B cell (primary cell): Measurements from ENCODE around the gene IPO11. TPM values are rescaled to one million over a fixed set of nuclear protein-coding genes. Genes with fewer than 3 reads are reported as not detected.

ENCODE experiments used
- ATAC-seq: fragments of 200-7000 bp; cut with Tn5 transposase; one replicate; pipeline ENCODE4 v1.10.0; 2021; ENCODE audit warnings: low read depth, mild to moderate bottlenecking, moderate number of reproducible peaks, moderate library complexity
- CTCF ChIA-PET: fragments of 350-600 bp; sonication (Branson Sonifier 250); formaldehyde crosslinking; loops from one replicate; lab custom pipeline; 2021; ENCODE audit warnings: antibody characterized with exemption, inconsistent platforms; lab: Charles Lee
- POLR2A ChIA-PET: fragments of 350-600 bp; sonication (Branson Sonifier 250); formaldehyde crosslinking; loops from one replicate; lab custom pipeline; 2021; ENCODE audit warnings: antibody characterized with exemption; lab: Charles Lee
- DNase-seq: peaks from one replicate; pipeline ENCODE4 v3.0.0; 2013
- H2AFZ ChIP-seq: 2 replicates; pipeline ENCODE4 v1.6.1; 2012; ENCODE audit warnings: mild to moderate bottlenecking, low read depth, low read length; ENCODE audit not compliant: insufficient read depth, poor library complexity, severe bottlenecking
- H3K27ac ChIP-seq, 2 donors: 1 replicate in 1 of 2; 2 replicates in 1 of 2; pipeline ENCODE4 v1.5.1; 2012 to 2013; ENCODE audit warnings: low read length in 2 of 2, mild to moderate bottlenecking in 2 of 2, moderate library complexity in 1 of 2
- H3K27me3 ChIP-seq, 4 experiments: fragments of 200-600 bp in 1 of 4; sonication (generic) in 1 of 4; replicated peaks in 1 of 4; 1 replicate in 2 of 4; 2 replicates in 2 of 4; pipeline versions ENCODE4 v1.6.1 to v1.7.0; 2013 to 2016; ENCODE audit warnings: low read length in 3 of 4, mild to moderate bottlenecking in 2 of 4, mixed read lengths in 1 of 4, moderate library complexity in 1 of 4; ENCODE audit not compliant: insufficient read depth in 4 of 4, control insufficient read depth in 3 of 4; ENCODE audit errors: control extremely low read depth in 1 of 4
- H3K36me3 ChIP-seq, 2 experiments: replicated peaks in 1 of 2; 1 replicate in 1 of 2; 2 replicates in 1 of 2; pipeline versions ENCODE4 v1.6.1 to v1.7.1; 2013; ENCODE audit warnings: low read length in 1 of 2; ENCODE audit not compliant: insufficient read depth in 2 of 2, control insufficient read depth in 1 of 2; ENCODE audit errors: control extremely low read depth in 1 of 2, extremely low read depth in 1 of 2
- H3K4me1 ChIP-seq, 2 donors: fragments of 200-600 bp in 1 of 2; sonication (generic) in 1 of 2; 1 replicate in 1 of 2; 2 replicates in 1 of 2; pipeline versions ENCODE4 v1.5.1 to v1.6.1; 2013 to 2017; ENCODE audit warnings: low read length in 2 of 2; ENCODE audit not compliant: control insufficient read depth in 2 of 2, insufficient read depth in 2 of 2
- H3K4me2 ChIP-seq: replicated peaks from 2 replicates; pipeline ENCODE3; 2012; ENCODE audit warnings: mild to moderate bottlenecking, low read depth, low read length; ENCODE audit not compliant: poor library complexity, severe bottlenecking
- H3K4me3 ChIP-seq, 5 experiments: fragments of 200-600 bp in 1 of 5; sonication (generic) in 1 of 5; 1 replicate in 3 of 5; 2 replicates in 2 of 5; pipeline versions ENCODE4 v1.5.1 to v1.7.0; 2011 to 2016; ENCODE audit warnings: low read length in 4 of 5, mild to moderate bottlenecking in 4 of 5, low read depth in 2 of 5, control low read depth in 1 of 5, moderate library complexity in 1 of 5; ENCODE audit not compliant: insufficient read depth in 1 of 5; ENCODE audit errors: control extremely low read depth in 1 of 5, extremely low read depth in 1 of 5
- H3K79me2 ChIP-seq: fragments of 200-600 bp; sonication (generic); one replicate; pipeline ENCODE4 v1.6.0; 2016; ENCODE audit warnings: low read length; ENCODE audit not compliant: control insufficient read depth, insufficient read depth
- H3K9ac ChIP-seq: fragments of 200-600 bp; sonication (generic); 2 replicates; pipeline ENCODE4 v1.6.1; 2017; ENCODE audit warnings: mild to moderate bottlenecking, low read length, moderate library complexity
- H3K9me3 ChIP-seq, 3 donors: one replicate each; pipeline versions ENCODE4 v1.6.1 to v1.7.1; 2013; ENCODE audit warnings: low read length in 2 of 3; ENCODE audit not compliant: control insufficient read depth in 2 of 3, insufficient read depth in 1 of 3; ENCODE audit errors: control extremely low read depth in 1 of 3
- H4K20me1 ChIP-seq: 2 replicates; pipeline ENCODE4 v1.6.0; 2012; ENCODE audit warnings: mild to moderate bottlenecking, low read length; ENCODE audit not compliant: insufficient read depth, control insufficient read depth, poor library complexity, severe bottlenecking
- H3K27ac Mint-ChIP-seq: one replicate; pipeline ENCODE4 v1.8.0; 2021; ENCODE audit warnings: mixed read lengths
- H3K27me3 Mint-ChIP-seq: one replicate; pipeline ENCODE4 v1.8.0; 2021; ENCODE audit warnings: mixed read lengths
- H3K4me1 Mint-ChIP-seq: one replicate; pipeline ENCODE4 v1.8.0; 2021; ENCODE audit warnings: mixed read lengths
- H3K4me3 Mint-ChIP-seq: one replicate; pipeline ENCODE4 v1.8.0; 2021; ENCODE audit warnings: mixed read lengths
- H3K9me3 Mint-ChIP-seq: one replicate; pipeline ENCODE4 v1.8.0; 2022; ENCODE audit warnings: mixed read lengths; ENCODE audit not compliant: insufficient read depth
- CTCF ChIP-seq: fragments of 200-600 bp; IDR thresholded peaks from one replicate; pipeline ENCODE4 v1.8.0; 2022; ENCODE audit warnings: antibody characterized with exemption, mild to moderate bottlenecking
- EZH2 ChIP-seq: IDR thresholded peaks from 2 replicates; pipeline ENCODE4 v1.6.1; 2012; ENCODE audit warnings: borderline replicate concordance, low read depth, mild to moderate bottlenecking, moderate library complexity, low read length; ENCODE audit not compliant: insufficient read depth, poor library complexity, severe bottlenecking
- WGBS: methylation state at CpG from one replicate; pipeline ENCODE4 v1.1.5; 2013; ENCODE audit warnings: missing lambda C conversion rate; ENCODE audit not compliant: insufficient coverage; 5-methylcytosine and 5-hydroxymethylcytosine counted together
- intact Hi-C: fragments of 100-400 bp; cut with micrococcal nuclease; formaldehyde crosslinking; loops from one replicate; pipeline ENCODE4 v1.10.0; 2022
- polyA plus RNA-seq: library from polyadenylated mRNA; depleted of rRNA; stranded (reverse); fragments of >200 nt; gene quantifications from 2 replicates; pipeline ENCODE4 v1.2.3, GENCODE V29; 2012
- total RNA-seq, 2 donors: library from RNA; stranded (reverse); fragments of 120-200 nt in 1 of 2; gene quantifications; 1 replicate in 1 of 2; 2 replicates in 1 of 2; pipeline versions ENCODE4 v1.2.3 to v1.2.4, GENCODE V29; 2013 to 2022

Gene IPO11
- total and polyA plus RNA-seq, 2 donors (not counting 1 experiment from before 2014, with no cell fraction given) = 3.8 to 37.4 TPM

- no peak for DNase-seq
- no CpG with 5 or more reads among the region's 2 CpGs for WGBS
- Mint-ChIP-seq H3K4me1 (no peaks in the 10 kb centered on the region), H3K9me3 (no peaks in the 10 kb centered on the region), H3K4me3 (no peak overlapping the region), H3K27me3 (no peaks in the 10 kb centered on the region), H3K27ac (no peak overlapping the region)
- ChIA-PET CTCF (no interaction called here), POLR2A (no interaction called here)
- TF ChIP-seq EZH2 (no peak), CTCF (no peak)
- peaks cover 6 to 10% of the 10 kb centered on the region in 2 experiments for H3K36me3 ChIP-seq
- no peaks in the 10 kb centered on the region for H3K4me1 ChIP-seq
- no peak overlapping the region for H3K27ac ChIP-seq
- no peaks in the 10 kb centered on the region for H4K20me1 ChIP-seq
- H2AFZ ChIP-seq = no peak overlapping the region
- H3K79me2 ChIP-seq = no peaks in the 10 kb centered on the region
- no peak overlapping the region for H3K4me3 ChIP-seq
- no peak for ATAC-seq
- H3K9me3 ChIP-seq = no peaks in the 10 kb centered on the region
- H3K27me3 ChIP-seq = no peaks in the 10 kb centered on the region
- no peak overlapping the region for H3K9ac ChIP-seq
- intact Hi-C loops = no loop called here
- H3K4me2 ChIP-seq = no peak overlapping the region
These were observed 121.0 kb downstream of the IPO11 start for GRCh38 chr5:62533597-62533996.

- no CpG with 5 or more reads among the region's 4 CpGs for WGBS
- POLR2A ChIA-PET = no interaction called here
- no peak for ATAC-seq
- no peaks in the 10 kb centered on the region for H3K9me3 Mint-ChIP-seq
- H3K27me3 Mint-ChIP-seq = no peaks in the 10 kb centered on the region
- Histone ChIP-seq H3K9me3 (no peaks in the 10 kb centered on the region), H2AFZ (no peak overlapping the region), H3K9ac (no peak overlapping the region), H3K4me2 (no peak overlapping the region), H3K4me1 (no peaks in the 10 kb centered on the region), H3K27me3 (no peaks in the 10 kb centered on the region), H3K27ac (no peak overlapping the region), H3K36me3 (peaks cover 2 to 12% of the 10 kb centered on the region in 2 experiments), H3K79me2 (no peaks in the 10 kb centered on the region), H3K4me3 (no peak overlapping the region), H4K20me1 (no peaks in the 10 kb centered on the region)
- H3K4me3 Mint-ChIP-seq = no peak overlapping the region
- no peak for DNase-seq
- H3K4me1 Mint-ChIP-seq = no peaks in the 10 kb centered on the region
- intact Hi-C loops = no loop called here
- CTCF ChIA-PET = no interaction called here
- H3K27ac Mint-ChIP-seq = no peak overlapping the region
- TF ChIP-seq CTCF = no peak
- TF ChIP-seq EZH2 = no peak
These were observed 122.1 kb downstream of the IPO11 start for GRCh38 chr5:62534461-62535236.
